Breast epithelium (tissue), 3 donors: Measurements from ENCODE around the gene ACSL1.

Experiments used
- POLR2A ChIP-seq: fragments of 450-650 bp; IDR thresholded peaks from one replicate; pipeline ENCODE4 v1.6.1; 2016; ENCODE audit warnings: antibody characterized with exemption, mild to moderate bottlenecking, moderate library complexity
- POLR2AphosphoS5 ChIP-seq, 3 donors: sonication (generic); formaldehyde crosslinking; IDR thresholded peaks; one replicate each; pipeline ENCODE4 v1.6.1; 2017; ENCODE audit warnings: antibody characterized with exemption in 3 of 3
- TF ChIP-seq, protein P1 (sequence below), 3 donors: fragments of 450-650 bp; IDR thresholded peaks; one replicate each; pipeline ENCODE4 v1.5.1; 2016 to 2017; ENCODE audit warnings: antibody characterized with exemption in 3 of 3, mild to moderate bottlenecking in 3 of 3, moderate library complexity in 3 of 3

GRCh38 chr4:184817494-184818215 is 8.1 kb downstream of the ACSL1 start:
- TF ChIP-seq, protein P1, sequence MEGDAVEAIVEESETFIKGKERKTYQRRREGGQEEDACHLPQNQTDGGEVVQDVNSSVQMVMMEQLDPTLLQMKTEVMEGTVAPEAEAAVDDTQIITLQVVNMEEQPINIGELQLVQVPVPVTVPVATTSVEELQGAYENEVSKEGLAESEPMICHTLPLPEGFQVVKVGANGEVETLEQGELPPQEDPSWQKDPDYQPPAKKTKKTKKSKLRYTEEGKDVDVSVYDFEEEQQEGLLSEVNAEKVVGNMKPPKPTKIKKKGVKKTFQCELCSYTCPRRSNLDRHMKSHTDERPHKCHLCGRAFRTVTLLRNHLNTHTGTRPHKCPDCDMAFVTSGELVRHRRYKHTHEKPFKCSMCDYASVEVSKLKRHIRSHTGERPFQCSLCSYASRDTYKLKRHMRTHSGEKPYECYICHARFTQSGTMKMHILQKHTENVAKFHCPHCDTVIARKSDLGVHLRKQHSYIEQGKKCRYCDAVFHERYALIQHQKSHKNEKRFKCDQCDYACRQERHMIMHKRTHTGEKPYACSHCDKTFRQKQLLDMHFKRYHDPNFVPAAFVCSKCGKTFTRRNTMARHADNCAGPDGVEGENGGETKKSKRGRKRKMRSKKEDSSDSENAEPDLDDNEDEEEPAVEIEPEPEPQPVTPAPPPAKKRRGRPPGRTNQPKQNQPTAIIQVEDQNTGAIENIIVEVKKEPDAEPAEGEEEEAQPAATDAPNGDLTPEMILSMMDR (IDR thresholded peaks at IDR 0.05) = no peak
- TF ChIP-seq POLR2AphosphoS5 (IDR thresholded peaks at IDR 0.05) (no peak), POLR2A (no peak)
